Inferior parietal cortex (tissue), 1 donor: Measurements from ENCODE around the gene FKBP8.

ENCODE experiments used
- DNase-seq: peaks from one replicate; pipeline ENCODE4 v3.0.0-alpha.2; 2016; ENCODE audit errors: extremely low spot score

FKBP8 gene

GRCh38 chr19:18483119-18483890 lies 60.1 kb downstream of the FKBP8 start:
- no peak for DNase-seq
